GM21576 (cell line): ENCODE data around the gene LPIN1.
A peak's percentile ranks its signal among the peaks of the same experiment; 100 is the strongest.

Experiments used
- ATAC-seq: cut with Tn5 transposase; IDR thresholded peaks from one replicate; pipeline ENCODE4 v1.9.1; 2021; ENCODE audit warnings: mild to moderate bottlenecking, moderate library complexity; ENCODE audit not compliant: unreplicated experiment

Gene LPIN1, protein sequence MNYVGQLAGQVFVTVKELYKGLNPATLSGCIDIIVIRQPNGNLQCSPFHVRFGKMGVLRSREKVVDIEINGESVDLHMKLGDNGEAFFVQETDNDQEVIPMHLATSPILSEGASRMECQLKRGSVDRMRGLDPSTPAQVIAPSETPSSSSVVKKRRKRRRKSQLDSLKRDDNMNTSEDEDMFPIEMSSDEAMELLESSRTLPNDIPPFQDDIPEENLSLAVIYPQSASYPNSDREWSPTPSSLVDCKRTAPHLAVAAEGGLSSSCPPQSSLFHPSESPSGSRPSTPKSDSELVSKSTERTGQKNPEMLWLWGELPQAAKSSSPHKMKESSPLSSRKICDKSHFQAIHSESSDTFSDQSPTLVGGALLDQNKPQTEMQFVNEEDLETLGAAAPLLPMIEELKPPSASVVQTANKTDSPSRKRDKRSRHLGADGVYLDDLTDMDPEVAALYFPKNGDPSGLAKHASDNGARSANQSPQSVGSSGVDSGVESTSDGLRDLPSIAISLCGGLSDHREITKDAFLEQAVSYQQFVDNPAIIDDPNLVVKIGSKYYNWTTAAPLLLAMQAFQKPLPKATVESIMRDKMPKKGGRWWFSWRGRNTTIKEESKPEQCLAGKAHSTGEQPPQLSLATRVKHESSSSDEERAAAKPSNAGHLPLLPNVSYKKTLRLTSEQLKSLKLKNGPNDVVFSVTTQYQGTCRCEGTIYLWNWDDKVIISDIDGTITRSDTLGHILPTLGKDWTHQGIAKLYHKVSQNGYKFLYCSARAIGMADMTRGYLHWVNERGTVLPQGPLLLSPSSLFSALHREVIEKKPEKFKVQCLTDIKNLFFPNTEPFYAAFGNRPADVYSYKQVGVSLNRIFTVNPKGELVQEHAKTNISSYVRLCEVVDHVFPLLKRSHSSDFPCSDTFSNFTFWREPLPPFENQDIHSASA

DNA sequence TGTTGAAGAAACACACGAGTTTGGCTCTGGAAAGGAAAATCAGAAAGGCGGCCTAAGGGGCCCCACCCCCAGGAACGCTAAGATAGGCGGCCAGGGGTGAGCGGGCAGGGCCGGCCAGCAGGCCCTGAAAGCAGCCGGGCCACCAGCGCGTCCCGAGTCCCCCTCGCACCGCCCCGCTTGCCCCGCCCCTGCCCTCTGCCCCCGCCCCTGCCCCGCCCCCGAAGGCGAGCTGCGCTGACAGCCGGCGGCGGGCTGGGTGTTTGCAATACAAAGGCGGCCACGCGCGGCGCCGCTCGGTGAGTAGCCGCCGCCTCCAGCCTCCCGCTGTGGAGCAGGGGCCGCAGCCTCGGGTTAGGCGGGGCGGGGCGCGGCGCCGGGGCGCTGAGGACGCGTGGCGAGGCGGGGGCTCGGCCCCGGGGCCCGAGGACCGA is at the start of gene LPIN1:
Gene LPIN1, plus strand, starts transcription at position 257 of the 431 bp plus-strand sequence. CDS start 18,910 bp downstream, outside the sequence.
- ATAC-seq = peak; percentile 49

DNA sequence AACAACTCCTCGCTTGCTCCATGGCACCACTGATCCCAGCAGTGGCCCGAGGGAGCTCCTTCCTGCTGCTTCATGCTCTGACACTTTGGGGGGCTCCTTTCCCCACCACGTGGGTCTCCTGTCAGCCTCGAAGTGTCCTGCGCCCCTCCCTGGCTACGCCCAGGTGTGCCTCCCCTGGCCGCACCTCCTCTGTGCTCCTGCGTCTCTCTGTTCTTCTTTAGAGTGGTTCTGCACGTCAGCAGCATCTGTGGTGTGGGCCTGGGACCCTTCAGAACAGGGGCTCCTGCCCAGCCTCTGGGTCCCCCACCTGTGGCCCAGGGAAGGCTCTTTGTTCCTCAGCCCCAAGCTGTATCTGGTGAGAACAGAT is 49.7 kb upstream of the LPIN1 start:
- ATAC-seq = no peak

DNA sequence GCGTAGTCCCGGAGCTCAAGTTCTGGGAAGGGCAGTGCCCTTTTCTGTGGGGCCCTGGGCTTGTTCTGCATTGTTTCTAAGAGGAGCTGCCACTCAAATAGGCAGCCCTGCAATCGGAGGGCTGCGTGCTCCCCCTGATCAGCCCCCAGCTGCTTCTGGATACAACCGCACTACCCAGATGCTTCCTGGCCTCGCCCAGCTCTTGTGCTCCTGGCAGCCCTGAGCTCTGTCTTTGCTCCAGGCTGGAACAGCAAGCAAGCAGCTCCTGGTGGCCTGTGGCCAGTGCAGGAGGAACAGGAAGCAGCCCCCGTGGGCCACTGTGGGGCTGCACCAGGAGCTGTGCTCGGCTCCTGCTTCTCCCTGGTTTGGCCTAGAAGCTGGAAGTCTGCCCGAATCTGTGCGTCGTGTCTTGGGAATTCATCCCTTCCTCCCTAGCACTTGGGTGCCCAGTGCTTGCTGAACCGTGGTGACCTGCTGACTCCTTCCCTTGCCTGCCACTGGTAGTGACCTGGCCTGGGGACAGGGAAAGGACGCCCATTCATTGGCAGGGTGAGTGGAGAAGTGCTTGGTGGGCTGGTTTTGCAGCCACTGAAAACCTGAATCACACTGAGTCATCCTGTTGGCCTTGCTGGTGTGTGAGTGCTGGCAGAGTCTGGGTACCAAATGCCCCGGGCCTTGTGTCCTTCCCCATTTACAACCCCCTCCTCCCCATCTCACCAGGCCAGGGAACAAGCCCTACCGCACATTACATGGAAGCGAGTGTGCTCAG is 49.1 kb upstream of the LPIN1 start:
- no peak for ATAC-seq

DNA sequence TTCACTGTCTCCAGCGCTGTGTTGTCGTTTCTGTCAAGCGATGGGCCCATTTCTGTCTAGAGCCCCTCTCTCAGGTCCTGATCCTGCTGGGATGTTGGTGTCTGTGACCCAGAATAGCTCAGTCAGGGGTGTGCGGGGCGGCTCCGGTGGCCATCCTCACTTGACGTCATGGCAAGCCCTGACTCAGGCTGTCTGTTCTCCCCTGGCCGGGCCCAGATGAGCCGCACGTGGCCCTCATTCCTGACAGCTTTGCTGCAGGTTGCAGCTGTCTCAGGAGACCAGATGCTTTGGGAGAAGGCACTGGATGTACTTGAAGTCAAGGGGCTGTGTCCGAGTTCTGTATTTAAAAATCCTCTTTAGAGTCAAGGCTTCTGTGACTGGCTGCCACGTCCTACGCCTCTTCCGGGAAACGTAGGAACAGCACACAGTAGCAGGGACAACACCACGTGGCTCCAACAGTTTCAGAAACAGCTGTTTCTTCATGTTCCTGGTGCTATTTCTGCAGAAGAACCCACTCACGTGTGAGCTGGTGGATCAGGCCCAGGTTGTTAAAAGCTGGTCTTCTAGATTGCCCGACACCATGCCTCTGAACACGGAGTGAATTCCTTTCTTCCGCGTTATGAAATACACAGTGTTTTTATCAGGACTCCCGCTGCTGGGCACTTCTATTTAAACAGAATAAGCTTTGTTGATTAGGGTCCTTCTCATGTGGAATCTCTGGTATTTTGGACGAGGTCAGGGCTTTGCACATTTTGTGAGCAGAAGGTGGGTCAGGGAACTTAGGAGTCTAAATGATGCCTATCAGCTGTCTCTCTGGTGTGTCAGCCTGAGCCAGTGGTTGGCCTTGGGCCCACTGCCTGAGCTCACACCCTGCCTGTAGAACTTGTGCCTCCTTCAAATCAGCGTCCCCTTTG is 48.2 kb upstream of the LPIN1 start:
- no peak for ATAC-seq

DNA sequence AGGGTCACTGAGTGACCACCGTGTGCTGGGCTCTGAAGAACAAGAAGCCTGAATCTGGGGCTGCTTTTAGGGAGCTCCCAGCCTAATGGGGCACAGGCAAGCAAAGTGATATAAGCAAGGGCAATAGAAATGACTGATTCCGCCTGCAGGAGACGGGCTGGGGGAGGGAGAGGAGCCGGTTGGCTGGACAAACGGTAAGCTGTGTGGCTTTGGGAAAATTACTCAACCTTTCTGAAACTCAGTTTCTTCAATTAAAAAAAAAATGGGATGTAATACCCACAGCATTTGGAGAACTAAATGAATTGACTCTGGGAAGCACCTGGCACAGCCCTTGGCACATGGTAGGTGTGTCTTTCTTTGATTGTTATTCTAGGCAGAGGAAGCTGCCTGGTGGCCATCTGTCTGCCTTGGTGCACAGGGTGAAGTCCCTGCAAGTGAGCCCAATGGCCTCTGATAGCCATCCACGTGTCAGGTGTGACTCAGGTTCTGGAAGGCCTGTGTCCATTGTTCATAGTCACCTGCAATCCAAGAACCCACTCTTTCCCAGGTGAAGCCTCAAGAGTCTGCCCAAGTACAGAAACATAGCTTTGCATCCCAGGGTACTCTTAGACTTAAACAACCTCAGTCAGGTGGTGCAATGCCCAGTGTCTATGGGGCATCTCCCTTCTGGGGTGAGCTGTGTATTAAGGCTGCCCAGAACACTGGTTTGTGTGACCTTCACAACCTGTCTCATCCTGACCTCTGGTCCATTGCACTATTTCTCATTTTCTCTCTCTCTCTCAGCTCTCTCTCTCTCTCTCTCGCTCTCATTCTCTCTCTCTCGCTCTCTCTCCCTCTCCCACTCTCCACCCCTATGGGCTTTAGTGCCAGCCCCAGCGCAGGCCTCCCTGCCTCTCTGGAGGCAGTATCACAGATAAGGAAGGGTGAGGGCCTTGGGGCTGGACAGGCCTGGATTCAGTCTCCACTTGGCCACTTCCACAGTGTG is 46.5 kb upstream of the LPIN1 start:
- no peak for ATAC-seq

DNA sequence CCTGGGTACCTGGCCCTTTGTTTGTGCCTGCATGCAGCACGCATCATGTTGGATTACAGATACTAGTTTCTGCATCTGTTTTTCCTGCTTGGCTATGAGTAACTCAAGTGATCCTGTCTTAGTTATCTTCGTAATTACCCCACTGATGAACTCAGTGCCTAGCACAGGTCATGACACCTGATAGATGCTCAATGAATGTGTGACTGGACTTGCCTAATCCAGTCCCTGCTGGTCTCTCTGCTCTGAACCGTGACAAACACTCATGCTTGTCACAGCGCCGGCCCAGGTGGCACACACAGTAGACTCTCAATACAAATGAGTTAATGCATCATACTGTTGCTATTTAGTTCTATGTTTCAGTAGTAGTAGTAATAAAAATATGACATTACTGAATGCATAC is 45.2 kb upstream of the LPIN1 start:
- ATAC-seq = no peak

DNA sequence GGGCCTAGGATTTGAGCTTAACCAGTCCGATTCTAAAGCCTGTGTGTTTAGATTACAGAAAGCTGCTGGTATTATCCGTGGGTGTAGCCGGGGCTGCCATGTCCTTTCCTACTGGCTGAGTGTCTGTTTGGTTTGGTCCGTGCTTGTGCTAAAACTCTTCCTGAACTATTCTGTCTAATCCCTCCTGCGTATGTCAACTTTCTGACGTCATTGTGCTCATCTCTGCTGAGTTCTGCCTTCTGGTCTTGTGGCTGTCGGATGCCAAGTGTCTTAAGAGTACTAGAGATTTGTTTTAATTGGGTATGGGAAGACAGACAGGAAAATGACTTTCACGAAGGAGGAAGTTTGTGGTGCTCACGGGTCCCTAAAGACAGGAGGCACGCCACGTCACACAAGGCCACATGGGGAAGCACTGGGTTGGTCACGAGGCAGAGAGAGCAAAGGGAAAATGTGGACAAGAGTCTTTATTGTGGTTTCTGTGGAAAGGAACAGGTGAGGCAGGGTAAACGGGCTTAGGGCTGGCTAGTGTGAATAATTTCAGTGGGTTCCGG is 44.6 kb upstream of the LPIN1 start:
- ATAC-seq = no peak

DNA sequence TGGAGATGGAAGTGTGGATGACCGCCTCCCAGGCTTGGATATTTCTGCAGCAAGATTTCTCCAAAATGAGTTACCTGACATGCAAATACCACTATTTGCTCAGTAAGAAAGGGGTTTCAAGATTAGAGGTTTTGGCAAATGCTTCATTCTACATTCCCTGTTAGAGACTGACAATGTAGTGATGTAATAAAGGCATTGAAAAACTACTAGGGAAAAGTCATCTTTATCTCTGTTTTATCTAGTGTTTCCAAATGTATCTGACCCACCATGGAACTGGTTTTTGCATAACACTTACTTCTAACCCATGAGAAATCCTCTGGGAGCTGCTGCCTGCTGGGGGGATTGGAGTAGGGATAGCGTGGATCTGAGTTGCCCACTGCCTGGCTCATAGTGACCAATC is 43.5 kb upstream of the LPIN1 start:
- ATAC-seq = no peak

DNA sequence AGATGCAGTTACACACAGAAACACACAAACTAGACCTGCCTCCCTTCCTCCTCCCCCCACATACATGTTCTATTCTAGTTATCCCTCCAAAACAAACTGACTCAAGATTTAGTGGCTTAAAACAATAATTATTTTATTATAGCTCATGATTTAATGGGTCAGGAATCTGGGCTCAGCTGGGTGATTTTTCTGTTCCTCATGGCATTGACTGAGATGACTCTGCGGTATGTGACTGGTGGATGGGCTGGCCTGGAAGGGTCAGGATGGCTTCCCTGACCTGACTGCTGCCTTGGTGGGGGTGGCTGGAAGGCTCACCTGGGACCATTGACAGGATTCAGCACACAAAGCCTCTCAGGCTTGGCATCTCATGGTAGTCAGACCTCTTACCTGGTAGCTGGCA is 42.7 kb upstream of the LPIN1 start:
- ATAC-seq = no peak

DNA sequence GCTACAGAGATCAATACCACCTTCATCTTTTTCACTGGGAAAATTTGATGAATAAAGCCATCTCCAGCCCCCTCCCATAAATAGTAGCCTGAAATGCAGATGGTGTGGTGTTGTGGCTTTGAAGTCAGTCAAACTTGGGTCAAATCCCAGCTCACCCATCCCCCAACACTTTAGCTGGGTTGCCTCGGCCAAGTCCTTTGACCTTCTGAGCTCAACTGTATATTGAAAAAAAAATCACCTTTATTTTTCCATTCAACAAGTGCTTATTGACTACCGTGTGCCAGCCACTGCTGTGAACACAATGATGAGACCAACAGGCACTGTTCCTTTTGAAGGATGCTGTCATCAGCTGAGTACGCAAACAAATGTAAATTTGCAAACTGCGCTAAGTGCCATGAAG is 41.4 kb upstream of the LPIN1 start:
- no peak for ATAC-seq

DNA sequence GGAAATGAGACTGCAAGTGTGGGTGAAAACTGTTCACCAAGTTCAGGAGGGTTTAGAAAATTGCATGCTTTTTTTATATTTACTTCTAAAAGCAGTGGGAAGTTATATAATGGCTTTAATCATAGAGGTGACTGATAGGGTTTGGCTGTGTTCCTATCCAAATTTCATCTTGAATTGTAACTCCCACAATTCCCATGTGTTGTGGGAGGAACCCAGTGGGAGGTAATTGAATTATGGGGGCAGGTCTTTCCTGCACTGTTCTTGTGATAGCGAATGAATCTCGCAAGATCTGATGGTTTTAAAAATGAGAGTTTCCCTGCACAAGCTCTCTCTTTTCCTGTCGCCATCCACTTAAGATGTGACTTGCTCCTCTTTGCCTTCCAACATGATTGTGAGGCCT is 40.7 kb upstream of the LPIN1 start:
- no peak for ATAC-seq

DNA sequence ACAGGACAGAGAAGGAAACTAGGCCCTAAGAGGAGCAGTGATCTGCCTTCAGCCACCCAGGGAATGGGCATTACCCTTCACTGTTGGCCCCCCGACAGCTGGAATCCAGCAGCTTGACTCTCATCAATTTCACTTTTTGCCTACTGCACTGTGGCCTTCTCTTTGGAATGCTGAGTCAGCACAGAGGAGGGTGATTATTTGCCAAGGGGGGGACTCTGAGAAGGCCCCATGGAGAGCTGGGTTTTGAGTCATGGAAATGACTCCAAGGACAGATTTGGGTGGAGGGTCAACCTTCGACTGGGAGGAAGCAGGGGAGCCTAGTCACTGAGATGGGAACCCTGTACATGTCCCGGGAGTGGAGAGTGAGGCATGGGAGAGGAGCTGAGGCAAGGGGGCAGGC is 38.3 kb upstream of the LPIN1 start:
- ATAC-seq = no peak

DNA sequence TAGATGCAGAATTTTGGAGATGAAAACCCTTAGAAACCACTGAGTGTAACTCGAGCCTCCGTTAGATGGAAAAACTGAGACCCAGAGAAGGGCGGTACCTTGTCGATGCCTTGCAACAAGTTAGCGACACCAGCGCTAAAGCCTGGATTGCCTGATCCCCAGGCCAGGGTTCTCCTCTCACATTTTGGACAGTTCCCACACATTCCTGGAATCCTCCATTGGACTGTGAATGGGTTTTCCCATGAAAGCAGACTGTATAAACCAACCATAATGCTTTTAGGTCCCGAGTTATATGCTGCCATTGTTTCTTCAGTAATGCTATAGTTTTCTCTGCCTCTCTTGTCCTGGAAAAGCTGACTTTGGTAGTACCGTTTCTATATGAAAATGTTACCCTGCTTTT is 37.1 kb upstream of the LPIN1 start:
- no peak for ATAC-seq

DNA sequence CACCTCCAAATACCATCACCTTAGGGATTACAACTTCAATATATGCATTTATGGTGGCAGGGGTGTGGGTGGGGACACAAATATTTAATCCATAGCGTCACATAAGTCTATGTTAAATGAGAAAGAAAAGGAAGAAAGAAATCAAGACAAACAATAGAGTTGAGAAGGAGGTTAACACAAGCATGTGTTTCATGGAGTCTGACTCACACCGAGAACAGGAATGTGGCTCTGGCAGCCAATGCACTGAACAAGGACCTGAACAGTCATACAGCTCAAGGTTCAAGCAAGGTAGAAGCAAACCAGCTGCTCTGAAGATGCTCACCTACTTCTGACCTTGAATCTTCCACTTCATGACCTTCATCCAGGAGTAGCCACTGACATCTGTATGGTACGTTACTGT is 36.2 kb upstream of the LPIN1 start:
- ATAC-seq = no peak

DNA sequence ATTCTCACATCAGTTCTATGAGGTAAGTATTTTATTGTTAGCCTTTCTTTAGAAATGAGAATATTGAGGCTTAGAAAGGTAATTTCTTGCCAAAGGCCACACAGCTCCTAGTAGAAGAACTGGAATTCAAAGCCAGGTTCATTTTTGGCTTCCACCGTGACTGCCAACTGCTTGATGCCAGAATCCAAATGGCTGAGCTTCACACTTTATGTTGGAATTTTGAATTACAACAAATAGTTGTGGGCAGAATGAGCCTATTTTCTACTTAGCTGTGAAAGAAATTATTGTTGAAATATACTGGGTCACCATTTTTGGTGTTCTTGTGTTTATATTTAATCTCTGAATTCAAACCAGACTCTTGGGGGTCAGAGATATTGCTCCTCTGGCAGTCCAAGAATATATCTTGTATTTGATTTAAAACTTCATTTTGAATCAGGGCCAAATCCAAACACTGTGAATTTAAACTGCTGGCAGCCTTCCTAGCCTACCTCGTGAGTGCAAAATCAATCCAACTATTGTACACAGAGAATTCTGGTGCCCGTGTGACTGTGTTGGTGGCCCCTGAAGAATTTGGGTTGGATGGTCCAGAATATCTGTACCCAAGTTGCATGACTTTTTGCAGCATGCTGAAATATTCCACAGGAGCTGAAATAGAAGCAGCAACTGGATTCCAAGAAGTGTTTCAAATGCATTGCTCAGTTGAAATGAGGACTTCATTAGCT is 35.6 kb upstream of the LPIN1 start:
- no peak for ATAC-seq

DNA sequence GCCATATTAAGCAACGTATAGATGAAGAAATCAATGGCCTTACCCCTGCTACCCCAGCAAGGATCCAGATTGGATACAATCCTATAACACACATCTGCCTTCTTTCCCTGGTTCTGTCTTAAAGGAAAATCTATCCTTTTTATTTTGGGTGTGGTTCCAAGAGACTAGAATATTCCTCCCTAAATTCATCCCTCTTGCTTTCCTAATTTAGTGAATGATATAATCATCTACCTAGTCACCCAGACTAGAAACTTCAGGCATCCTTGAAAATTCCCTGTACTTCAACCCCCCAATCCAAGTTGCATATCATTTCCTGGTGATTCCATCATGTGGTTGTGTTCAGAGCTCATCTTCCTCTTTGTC is 35.1 kb upstream of the LPIN1 start:
- ATAC-seq = no peak

DNA sequence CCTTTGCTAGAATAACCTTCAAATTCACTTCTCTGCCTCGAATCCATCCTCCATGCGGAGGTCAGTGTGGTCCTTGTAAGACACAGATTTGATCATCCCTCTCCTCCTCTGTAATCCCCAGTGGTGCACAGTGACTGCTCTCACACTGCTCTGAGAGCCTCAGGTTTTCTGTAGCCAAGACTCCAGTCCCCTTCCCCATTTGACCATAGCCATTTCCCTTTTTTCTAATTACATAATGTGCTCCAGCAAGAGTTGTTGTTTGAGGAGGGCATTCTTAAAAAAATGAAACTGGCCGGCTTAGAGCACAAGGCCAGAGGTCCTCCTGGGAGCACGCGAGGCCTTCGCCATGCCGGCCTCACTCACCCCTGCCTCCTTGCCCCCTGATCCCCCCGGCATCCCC is 34.7 kb upstream of the LPIN1 start:
- ATAC-seq = no peak

DNA sequence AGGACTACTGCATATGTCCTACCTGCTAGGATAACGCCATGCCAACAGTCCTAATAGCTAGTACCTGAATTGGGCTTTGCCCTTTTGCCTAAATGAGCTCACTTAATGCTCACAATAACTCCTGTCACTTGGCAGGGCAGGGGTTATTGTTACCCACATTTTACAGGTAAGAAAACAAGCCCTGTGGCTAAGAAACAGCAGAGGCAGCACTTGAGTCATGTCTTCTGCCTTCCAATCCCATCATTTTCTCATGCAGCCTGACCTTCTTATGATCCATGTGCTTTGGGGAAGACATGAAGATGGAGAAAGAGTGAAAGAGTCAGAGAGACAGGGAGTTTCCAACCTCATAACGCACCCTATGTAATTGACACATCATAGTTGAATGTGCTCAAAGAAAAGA is 33.6 kb upstream of the LPIN1 start:
- no peak for ATAC-seq
